ENCODE data around the gene PTGDR2. TPM values are rescaled to one million over a fixed set of nuclear protein-coding genes. Genes with fewer than 3 reads are reported as not detected.
A peak's percentile ranks its signal among the peaks of the same experiment; 100 is the strongest.

PTGDR2 gene
- total RNA-seq, 1 donor from 2014 or later, result not detected

- DNase-seq (ENCODE audit: low read depth) (no peak), FAIRE-seq (peak; percentile 18)
- Histone ChIP-seq H3K36me3 (ENCODE audit: control insufficient read depth, insufficient read depth, low read length) (no peaks in the 10 kb centered on the region), H3K4me3 (ENCODE audit: low read depth, low read length) (no peak overlapping the region), H3K27me3 (ENCODE audit: control insufficient read depth, insufficient read depth, low read length) (no peaks in the 10 kb centered on the region)
- TF ChIP-seq, protein P1, sequence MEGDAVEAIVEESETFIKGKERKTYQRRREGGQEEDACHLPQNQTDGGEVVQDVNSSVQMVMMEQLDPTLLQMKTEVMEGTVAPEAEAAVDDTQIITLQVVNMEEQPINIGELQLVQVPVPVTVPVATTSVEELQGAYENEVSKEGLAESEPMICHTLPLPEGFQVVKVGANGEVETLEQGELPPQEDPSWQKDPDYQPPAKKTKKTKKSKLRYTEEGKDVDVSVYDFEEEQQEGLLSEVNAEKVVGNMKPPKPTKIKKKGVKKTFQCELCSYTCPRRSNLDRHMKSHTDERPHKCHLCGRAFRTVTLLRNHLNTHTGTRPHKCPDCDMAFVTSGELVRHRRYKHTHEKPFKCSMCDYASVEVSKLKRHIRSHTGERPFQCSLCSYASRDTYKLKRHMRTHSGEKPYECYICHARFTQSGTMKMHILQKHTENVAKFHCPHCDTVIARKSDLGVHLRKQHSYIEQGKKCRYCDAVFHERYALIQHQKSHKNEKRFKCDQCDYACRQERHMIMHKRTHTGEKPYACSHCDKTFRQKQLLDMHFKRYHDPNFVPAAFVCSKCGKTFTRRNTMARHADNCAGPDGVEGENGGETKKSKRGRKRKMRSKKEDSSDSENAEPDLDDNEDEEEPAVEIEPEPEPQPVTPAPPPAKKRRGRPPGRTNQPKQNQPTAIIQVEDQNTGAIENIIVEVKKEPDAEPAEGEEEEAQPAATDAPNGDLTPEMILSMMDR (IDR thresholded peaks at IDR 0.05; ENCODE audit: insufficient read depth, low read length, severe bottlenecking), result no peak
Measured at GRCh38 chr11:60872961-60873524, 17.3 kb upstream of the PTGDR2 start.

- no peaks in the 10 kb centered on the region for H3K36me3 ChIP-seq (ENCODE audit: control insufficient read depth, insufficient read depth, low read length)
- DNase-seq (ENCODE audit: low read depth) (peak; percentile 29), FAIRE-seq (no peak)
- TF ChIP-seq, protein P1 (IDR thresholded peaks at IDR 0.05; ENCODE audit: insufficient read depth, low read length, severe bottlenecking), result no peak
- no peak overlapping the region for H3K4me3 ChIP-seq (ENCODE audit: low read depth, low read length)
- H3K27me3 ChIP-seq (ENCODE audit: control insufficient read depth, insufficient read depth, low read length), result no peaks in the 10 kb centered on the region
Measured at GRCh38 chr11:60872124-60872960, 16.6 kb upstream of the PTGDR2 start.

DNA sequence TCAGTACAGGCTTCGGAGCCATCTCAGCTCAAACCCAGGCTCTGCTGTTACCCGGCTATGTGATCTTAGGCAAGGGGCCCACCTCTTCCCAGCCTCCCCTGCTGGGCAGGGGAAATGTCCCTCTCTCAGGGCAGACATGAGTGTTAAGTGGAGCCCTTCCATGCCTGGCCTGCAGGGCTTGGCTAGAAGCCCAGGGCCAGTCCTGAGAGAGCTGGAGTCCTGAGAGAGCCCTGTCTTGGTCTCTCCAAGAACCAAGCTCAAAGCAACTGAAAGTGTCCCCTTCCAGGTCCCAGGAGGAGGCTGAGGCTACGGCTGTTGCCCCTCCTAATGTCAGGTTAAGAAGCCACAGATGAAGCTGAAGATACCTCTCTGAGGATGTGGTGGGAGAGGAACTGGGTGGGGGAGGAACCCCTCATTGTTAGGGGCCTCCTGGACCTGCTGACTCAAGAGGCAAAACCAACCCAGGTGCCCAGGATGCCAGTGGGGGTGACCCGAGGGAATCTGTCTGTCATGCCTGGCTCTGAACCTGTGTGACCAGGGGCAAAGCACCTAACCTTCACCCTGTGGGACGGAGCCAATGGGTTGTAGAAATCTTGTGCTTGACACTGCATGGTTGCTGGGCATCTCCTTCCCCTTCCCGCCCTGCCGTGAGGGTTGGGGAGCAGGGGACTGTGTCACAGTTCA lies 15.8 kb upstream of the PTGDR2 start:
- H3K4me3 ChIP-seq (ENCODE audit: low read depth, low read length), result no peak overlapping the region
- no peaks in the 10 kb centered on the region for H3K27me3 ChIP-seq (ENCODE audit: control insufficient read depth, insufficient read depth, low read length)
- H3K36me3 ChIP-seq (ENCODE audit: control insufficient read depth, insufficient read depth, low read length), result no peaks in the 10 kb centered on the region
- DNase-seq (ENCODE audit: low read depth) (no peak), FAIRE-seq (peak; percentile 89)
- TF ChIP-seq, protein P1 (IDR thresholded peaks at IDR 0.05; ENCODE audit: insufficient read depth, low read length, severe bottlenecking), result no peak

DNA sequence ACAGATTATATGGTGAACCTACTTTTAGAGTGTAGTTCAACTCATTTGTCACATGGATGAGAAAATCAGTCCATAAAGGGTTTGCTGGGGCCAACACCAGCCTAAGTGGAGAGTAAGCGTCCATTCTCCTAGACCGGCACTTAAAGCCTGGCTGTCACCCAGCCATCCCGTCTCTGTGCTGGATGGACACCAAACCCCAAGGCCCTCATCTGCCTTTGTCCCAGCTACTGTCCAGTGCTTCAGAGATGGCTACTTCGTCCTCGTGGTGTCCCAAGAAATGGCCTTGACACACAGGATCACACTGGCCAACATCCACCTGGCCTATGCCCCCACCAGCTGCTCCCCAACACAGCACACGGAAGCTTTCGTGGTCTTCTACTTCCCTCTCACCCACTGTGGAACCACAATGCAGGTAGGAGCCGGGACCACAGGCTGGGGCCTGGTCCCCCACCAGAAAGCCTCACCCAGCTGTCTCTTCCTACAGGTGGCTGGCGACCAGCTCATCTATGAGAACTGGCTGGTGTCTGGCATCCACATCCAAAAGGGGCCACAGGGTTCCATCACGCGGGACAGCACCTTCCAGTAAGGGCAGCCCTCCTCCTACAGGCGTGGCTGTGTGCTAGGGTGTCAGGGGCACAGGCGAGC lies 15.1 kb upstream of the PTGDR2 start:
- no peaks in the 10 kb centered on the region for H3K27me3 ChIP-seq (ENCODE audit: control insufficient read depth, insufficient read depth, low read length)
- peak; percentile 23 for FAIRE-seq
- H3K36me3 ChIP-seq (ENCODE audit: control insufficient read depth, insufficient read depth, low read length), result no peaks in the 10 kb centered on the region
- TF ChIP-seq, protein P1 (IDR thresholded peaks at IDR 0.05; ENCODE audit: insufficient read depth, low read length, severe bottlenecking), result no peak
- no peak for DNase-seq (ENCODE audit: low read depth)
- H3K4me3 ChIP-seq (ENCODE audit: low read depth, low read length), result no peak overlapping the region

- DNase-seq (ENCODE audit: low read depth) (no peak), FAIRE-seq (peak; percentile 40)
- TF ChIP-seq, protein P1 (IDR thresholded peaks at IDR 0.05; ENCODE audit: insufficient read depth, low read length, severe bottlenecking), result no peak
- no peaks in the 10 kb centered on the region for H3K36me3 ChIP-seq (ENCODE audit: control insufficient read depth, insufficient read depth, low read length)
- H3K27me3 ChIP-seq (ENCODE audit: control insufficient read depth, insufficient read depth, low read length), result no peaks in the 10 kb centered on the region
- H3K4me3 ChIP-seq (ENCODE audit: low read depth, low read length), result no peak overlapping the region
Measured at GRCh38 chr11:60870276-60870675, 14.5 kb upstream of the PTGDR2 start.
